ENCODE measurements around the gene ARHGEF25.
"Not testable (repeated sequence)": the region's sequence is repeated elsewhere in the genome, so short reads cannot be mapped to it uniquely, and the experiment has no call there.

Gene ARHGEF25

DNA sequence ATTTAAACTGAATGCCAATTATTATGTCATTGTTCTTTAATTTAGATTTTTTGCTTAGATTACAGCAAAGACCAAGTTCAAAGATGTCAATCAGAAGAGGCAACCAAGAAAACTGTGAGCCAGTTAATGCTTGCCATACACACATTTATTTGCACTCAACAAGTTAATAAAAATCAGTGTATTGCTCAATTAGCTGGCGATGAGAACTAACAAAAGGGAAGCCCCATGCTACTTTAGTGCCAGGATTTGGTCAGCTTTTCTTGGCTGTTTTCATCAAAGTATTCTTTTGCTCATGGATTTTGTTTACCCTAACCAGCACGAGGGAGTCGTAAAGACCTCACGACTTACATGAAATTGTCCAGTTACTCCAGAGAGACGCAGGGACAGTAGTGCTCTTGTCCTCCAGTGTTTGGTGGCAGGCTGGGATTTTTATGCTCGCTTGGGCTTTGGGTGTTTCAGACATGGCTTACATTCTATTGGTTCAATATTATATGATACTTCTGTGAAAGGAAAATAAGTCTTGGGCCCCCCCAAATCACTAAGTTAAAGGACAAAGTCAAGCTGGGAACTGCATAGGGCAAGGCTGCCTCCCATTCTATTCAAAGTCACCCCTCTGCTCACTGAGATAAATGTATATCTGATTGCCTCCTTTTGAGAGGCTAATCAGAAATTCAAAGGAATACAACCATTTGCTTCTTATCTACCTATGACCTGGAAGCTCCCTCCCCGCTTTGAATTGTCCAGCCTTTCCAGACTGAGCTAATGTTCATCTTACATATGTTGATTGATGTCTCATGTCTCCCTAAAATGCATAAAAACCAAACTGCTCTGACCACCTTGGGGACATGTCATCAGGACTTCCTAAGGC lies 29.2 kb downstream of the ARHGEF25 start:
- no peak for DNase-seq

- DNase-seq = no peak
These were observed 30.6 kb downstream of the ARHGEF25 start for GRCh38 chr12:57641699-57642442.

- not testable (repeated sequence) for DNase-seq
These were observed 34.9 kb downstream of the ARHGEF25 start for GRCh38 chr12:57645990-57646658.

DNA sequence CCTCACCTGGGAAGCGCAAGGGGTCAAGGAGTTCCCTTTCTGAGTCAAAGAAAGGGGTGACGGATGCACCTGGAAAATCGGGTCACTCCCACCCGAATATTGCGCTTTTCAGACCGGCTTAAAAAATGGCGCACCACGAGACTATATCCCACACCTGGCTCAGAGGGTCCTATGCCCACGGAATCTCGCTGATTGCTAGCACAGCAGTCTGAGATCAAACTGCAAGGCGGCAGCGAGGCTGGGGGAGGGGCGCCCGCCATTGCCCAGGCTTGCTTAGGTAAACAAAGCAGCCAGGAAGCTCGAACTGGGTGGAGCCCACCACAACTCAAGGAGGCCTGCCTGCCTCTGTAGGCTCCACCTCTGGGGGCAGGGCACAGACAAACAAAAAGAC lies 35.4 kb downstream of the ARHGEF25 start:
- DNase-seq = not testable (repeated sequence)

GRCh38 chr12:57654042-57654441 lies 42.8 kb downstream of the ARHGEF25 start:
- no peak for DNase-seq

GRCh38 chr12:57655541-57656240 lies 44.5 kb downstream of the ARHGEF25 start:
- DNase-seq = no peak

DNA sequence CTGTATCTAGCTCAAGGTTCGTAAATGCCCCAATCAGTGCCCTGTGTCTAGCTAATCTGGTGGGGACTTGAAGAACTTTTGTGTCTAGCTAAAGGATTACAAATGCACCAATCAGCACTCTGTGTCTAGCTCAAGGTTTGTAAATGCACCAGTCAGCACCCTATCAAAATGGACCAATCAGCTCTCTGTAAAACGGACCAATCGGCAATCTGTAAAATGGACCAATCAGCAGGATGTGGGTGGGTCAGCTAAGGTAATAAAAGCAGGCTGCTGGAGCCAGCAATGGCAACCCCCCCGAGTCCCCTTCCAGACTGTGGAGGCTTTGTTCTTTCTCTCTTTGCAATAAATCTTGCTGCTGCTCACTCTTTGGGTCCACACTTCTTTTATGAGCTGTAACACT lies 45.2 kb downstream of the ARHGEF25 start:
- not testable (repeated sequence) for DNase-seq

GRCh38 chr12:57657744-57658143 lies 46.5 kb downstream of the ARHGEF25 start:
- DNase-seq = no peak

- DNase-seq = no peak
These were observed 47.7 kb downstream of the ARHGEF25 start for GRCh38 chr12:57658890-57659289.

GRCh38 chr12:57661376-57661775 lies 50.1 kb downstream of the ARHGEF25 start:
- no peak for DNase-seq

GRCh38 chr12:57665066-57665820 lies 54.0 kb downstream of the ARHGEF25 start:
- DNase-seq = not testable (repeated sequence)
